Fibroblast of mammary gland (primary cell): ENCODE results near the gene MYO10.
A peak's percentile ranks its signal among the peaks of the same experiment; 100 is the strongest.

Source experiments
- DNase-seq: peaks from one replicate; pipeline ENCODE4 v3.0.0-alpha.2; 2010; ENCODE audit warnings: low read depth
- H3K4me3 ChIP-seq: 2 replicates; pipeline ENCODE4 v1.5.1; 2011; ENCODE audit warnings: low read depth, mild to moderate bottlenecking, low read length, moderate library complexity; ENCODE audit not compliant: control insufficient read depth
- TF ChIP-seq, protein P1 (sequence below): conservative IDR thresholded peaks from 2 replicates; pipeline ENCODE4 v1.5.1; 2011; ENCODE audit warnings: low read depth, low read length, inconsistent platforms; ENCODE audit not compliant: control insufficient read depth, insufficient read depth

Gene MYO10

DNA sequence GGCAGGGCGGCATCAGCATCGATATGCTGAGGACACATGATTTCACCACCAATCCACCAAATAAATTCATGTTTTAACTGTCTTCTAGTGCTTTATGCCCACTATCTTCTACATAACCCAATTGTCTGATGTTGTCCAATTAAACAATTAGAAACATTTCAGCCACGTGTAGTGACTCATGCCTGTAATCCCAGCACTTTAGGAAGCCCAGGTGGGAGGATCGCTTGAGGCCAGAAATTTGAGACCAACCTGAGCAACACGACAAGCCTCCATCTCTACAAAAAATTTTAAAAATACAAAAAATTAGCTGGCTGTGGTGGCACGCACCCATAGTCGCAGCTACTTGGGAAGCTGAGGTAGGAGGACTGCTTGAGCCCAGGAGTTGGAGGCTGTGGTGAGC is 128.1 kb downstream of the MYO10 start:
- no peak for DNase-seq
- TF ChIP-seq, protein P1, sequence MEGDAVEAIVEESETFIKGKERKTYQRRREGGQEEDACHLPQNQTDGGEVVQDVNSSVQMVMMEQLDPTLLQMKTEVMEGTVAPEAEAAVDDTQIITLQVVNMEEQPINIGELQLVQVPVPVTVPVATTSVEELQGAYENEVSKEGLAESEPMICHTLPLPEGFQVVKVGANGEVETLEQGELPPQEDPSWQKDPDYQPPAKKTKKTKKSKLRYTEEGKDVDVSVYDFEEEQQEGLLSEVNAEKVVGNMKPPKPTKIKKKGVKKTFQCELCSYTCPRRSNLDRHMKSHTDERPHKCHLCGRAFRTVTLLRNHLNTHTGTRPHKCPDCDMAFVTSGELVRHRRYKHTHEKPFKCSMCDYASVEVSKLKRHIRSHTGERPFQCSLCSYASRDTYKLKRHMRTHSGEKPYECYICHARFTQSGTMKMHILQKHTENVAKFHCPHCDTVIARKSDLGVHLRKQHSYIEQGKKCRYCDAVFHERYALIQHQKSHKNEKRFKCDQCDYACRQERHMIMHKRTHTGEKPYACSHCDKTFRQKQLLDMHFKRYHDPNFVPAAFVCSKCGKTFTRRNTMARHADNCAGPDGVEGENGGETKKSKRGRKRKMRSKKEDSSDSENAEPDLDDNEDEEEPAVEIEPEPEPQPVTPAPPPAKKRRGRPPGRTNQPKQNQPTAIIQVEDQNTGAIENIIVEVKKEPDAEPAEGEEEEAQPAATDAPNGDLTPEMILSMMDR: no peak
- no peak overlapping the region for H3K4me3 ChIP-seq

DNA sequence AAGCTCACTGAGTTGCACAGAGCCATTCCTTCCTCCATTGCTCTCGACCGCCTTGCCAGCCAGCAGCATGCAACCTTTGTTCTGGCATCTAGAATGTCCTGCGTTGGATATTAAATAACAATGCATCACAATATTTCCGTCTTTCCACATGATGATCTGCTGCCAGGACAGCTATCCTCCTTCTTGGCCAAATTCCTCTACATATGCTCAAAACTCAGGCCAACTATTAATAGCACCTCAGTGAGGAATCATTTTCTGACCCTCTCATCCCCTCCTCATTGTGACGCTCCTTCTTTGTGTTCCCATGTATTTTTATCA is 128.6 kb downstream of the MYO10 start:
- TF ChIP-seq, protein P1: no peak
- peak; percentile 25 for DNase-seq
- H3K4me3 ChIP-seq: no peak overlapping the region

DNA sequence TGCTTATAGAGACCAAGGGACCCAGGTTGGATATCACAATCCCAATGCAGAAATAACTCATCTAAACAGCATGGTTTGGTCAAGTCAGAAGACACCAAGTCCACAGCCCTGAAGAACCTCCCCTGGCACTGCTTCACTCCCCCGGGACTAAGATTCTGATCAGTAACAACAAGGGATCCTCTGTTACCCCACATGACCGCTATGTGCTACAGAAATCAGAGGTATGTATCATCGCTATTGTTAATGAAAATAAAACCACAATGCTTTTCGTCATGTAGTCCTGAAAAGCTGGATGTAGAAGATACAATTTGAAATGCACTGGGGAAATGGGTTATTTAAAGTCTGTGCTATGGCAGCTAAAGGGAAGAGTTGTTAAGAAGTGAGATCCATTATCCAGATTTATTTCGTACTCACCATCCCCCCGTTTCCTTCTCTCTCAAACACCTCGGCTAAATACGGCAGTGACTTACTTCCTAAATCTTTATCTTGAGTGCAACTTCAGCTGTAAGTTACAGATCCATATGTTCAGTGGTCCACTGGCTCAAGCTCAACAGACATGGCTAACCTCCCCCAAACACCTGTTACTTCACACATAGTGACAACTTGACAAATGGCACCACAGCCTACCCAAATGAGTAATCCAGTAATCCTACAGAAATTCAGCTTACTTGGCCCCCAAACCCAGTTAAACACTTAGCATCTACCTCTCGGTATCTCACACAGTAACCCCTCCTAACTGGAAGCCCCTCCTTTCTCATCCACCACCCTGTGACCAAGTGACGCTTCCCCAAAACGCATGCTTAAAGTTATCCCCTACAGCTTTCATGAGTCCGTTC is 129.2 kb downstream of the MYO10 start:
- TF ChIP-seq, protein P1: no peak
- no peak for DNase-seq
- no peak overlapping the region for H3K4me3 ChIP-seq

DNA sequence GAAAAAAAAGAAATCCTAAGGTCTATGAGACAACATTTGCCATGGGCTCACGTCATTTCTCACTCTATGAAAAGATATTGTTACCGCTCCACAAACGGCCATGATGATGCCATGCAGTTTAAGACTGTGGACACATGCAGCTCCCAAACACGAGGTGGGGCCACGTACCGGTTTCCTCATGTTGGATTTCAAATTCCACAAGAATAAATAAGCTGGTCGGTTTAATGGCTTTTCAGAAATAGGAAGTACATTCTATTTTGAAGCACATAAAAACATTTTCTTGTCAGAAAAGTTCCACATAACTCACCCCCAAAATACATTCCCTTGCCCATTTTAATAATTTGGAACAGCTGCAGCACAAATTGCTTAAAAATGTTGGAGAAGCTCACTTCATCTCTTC is 130.6 kb downstream of the MYO10 start:
- TF ChIP-seq, protein P1: peak; percentile 41
- H3K4me3 ChIP-seq: no peak overlapping the region
- DNase-seq: peak; percentile 76

DNA sequence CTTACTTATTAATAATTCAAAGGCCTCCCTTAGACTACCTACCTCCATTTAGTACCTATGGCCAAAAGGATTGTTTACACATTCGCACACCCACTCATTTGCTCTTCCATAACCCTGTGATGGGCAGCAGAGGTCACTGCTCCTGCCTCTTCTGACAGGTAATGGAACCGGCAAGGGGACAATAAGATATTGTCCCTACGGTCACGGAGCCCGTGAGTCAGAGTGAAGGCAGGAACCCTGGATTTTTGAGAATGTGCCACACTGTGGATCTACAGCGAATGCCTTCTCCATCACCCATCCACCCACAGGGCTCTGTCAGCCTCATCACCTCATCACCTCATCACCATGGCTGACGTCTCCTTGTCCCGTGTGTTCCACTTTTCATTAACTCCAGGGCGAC is 132.3 kb downstream of the MYO10 start:
- no peak overlapping the region for H3K4me3 ChIP-seq
- no peak for DNase-seq
- TF ChIP-seq, protein P1: no peak

DNA sequence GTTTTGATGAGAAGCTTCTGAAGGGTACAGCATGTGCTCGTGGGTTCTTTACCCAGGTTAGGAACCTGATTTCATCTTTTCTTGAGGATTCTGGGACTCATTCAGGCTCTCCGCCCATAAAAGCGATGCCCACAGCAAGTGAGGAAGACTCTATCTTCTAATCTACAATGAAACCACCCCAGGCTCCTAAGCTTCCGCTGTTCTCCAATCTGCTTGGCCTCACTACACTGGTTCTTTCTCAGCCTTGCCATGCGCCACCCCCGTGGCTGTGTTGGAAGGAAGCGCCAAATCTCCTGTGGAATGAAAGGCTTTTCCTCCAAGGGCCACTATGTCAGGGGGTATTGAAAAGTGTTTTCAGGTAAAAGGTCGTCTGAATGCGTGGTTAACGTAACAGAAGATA is 135.6 kb downstream of the MYO10 start:
- H3K4me3 ChIP-seq: no peak overlapping the region
- TF ChIP-seq, protein P1: no peak
- no peak for DNase-seq
